COLO668 (cell line): ENCODE data around the gene PCSK9.

Experiments
- DNase-seq: peaks from one replicate; lab custom pipeline; 2025; ENCODE audit not compliant: unreplicated experiment; lab: John Stamatoyannopoulos, UW

The PCSK9 gene

GRCh38 chr1:55039342-55040082 is at the start of gene PCSK9:
Gene PCSK9 (plus strand): TSS chr1:55039548. CDS start chr1:55039838, 290 bp downstream.
- peak; percentile 92 for DNase-seq

DNA sequence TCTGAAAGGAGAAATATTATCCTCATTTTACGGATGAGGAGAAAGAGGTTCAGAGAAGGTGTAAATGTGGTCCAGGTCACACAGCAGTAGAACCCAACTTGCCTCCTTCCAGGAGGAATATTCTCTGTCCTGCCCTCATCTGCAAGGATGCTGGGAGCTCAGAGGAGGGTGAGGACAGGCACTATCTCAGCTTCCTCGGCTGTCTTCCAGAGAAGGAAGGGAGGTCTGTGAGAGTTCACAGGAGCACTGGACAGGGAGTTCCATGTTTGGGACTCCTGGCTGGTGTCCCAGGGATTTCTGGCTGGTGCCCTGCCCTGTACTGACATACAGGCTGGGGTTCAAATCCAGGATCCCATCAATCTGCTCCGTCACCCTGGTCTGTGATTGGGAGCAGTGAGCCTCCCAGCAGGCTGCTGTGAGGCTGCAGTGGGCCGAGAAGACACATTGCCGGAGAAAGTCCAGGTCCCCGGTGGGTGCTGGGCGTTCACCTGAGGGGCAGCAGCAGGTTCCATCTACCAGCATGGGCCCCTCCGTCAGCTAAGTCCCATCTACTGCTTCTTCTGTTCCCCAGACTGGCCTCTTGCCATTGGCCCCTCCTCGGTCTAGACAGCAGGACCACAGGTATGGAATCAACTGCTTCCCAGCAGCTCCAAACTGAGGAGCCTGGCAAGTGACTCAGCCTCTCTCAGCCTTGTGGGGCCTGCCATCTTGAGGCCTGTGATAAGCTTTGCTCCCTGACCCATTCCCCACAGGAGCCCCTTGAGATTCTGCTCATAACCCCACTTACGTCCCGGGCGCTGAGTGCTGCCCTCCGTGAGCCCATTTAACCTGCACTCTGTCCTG is 49.2 kb upstream of the PCSK9 start:
- no peak for DNase-seq

DNA sequence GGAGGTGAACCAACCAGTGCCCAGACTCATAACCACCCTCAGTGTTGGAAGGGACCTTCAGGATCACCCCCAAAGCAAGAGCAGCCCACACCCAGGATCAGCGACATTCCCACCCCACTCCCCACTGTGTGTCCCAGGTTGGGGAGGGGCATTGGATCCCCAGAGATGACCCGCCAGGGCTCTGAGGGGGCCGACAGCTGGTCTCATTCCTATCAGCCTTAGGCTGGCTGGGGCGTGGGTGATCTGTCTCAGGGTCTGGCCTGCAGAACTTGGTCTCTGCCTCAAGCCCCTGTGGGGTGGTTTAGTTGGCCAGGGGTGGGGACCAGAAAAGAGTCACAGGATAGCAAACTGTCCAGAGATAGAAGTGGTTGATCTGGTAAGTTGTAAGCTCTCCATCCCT is 48.4 kb upstream of the PCSK9 start:
- DNase-seq = no peak

DNA sequence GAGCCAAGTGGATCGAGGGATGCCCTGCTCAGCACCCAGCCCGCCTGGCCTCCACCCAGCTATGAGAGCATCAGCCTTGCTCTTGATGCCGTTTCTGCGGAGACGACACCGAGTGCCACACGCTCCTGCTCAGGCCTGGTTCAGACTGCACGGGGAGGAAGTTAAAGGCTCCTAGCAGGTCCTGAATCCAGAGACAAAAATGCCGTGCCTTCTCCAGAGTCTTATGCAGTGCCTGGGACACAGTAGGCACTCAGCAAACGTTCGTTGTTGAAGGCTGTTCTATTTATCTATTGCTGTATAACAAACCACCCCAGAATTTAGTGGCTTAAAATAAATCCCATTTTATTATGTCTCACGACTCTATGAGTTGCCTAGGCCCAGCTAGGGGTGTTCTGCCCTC is 47.4 kb upstream of the PCSK9 start:
- no peak for DNase-seq

DNA sequence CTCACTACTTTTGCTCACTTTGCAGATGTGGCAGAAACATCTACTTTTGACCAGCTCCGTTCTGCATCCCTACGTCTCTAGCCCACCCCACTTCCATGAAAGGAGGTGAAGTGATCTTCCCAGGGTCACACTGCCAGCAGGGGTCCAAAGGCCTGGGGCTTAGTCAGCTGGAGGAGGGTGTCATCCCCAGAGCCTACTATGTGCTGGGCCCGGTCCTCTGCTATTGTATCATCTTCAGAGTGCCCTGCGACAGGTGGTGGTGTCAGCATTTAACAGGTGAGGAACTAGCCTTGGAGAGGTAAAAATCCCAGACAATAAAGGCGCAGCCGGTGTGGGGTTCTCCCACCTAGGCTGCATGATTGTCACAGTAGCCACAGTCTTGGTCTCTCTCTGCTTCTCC is 46.2 kb upstream of the PCSK9 start:
- DNase-seq = no peak

DNA sequence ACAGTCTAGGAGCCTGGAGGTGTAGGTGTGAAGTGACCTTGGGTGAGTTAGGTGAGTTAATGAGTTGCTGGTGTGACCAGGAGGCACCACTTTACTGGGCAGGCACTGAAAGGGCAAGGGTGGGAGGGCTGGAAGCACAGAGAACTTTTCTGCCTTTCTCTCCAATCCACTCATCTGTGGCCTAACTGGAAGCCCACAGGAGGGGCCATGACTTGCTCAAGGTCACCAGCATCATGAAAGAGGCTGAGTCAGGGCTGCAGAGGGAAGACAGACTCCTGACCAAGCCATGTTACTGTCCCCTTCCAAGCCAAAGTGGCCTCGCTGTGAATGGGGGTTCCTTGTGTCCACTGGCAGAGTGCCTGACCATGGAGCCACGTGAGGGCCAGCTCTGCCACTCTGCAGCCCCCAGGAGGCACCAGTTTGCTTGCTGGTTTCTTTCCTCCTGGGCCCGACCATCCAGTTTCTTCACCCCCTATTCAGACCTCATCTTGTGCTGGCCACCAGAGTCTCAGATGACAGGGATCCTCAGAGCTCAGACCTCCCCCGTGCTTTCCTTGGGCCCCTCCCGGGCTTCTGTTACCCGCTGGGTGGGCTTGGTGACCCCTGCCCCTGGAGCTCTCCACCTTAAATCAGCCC is 44.9 kb upstream of the PCSK9 start:
- no peak for DNase-seq

DNA sequence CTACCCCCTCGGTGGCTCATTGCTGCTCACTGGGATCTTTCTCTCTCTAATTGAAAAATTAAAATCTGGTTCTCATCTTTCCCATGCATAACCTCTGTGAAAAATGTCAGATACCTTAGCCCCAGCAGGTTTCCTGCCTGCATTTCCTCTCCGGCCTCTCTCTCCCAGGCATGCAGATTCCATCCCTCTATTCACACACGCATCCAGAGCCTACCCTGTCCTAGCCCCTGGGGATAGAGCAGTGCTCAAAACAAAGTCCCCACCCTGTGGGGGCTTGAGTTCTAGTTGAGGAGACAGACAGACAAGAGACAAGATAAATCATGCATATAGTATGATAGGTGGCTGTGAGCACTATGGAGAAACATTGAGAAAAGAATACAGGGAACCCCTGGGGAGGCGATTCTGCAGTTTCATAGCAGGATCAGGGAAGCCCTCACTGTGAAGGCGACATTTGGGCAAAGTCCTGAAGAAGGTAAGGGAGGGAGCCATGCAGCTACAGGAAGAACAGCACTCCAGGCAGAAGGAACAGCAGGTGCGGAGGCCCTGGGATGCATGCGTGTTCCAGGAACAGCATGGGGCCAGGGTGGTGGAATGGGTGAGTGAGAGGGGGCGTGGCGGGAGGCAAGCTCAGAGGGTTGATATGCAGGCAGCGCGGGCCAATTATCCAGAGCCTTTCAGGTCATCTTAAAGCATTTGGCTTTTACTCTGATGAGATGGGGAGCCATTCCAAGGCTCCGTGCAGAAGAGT is 44.2 kb upstream of the PCSK9 start:
- DNase-seq = peak; percentile 58

DNA sequence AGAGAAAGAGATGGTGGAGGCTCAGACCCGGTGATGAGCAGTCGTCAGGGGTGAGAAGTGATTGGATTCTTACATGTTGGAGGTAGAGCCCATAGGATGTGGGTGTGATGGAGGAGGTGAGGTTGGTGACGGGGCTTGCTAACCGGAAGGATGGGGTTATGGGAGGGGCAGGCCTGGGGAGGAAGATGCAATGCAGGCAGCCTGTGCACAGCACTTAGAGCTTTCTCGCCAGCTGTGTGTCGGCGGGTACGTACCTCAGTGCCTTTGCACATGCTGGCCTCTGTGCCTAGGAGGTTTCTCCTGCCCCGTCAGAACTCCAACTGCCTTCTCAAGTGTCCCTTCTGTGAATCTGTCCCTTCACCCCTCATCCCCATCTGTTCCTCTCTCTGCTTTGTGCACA is 43.5 kb upstream of the PCSK9 start:
- DNase-seq = no peak

DNA sequence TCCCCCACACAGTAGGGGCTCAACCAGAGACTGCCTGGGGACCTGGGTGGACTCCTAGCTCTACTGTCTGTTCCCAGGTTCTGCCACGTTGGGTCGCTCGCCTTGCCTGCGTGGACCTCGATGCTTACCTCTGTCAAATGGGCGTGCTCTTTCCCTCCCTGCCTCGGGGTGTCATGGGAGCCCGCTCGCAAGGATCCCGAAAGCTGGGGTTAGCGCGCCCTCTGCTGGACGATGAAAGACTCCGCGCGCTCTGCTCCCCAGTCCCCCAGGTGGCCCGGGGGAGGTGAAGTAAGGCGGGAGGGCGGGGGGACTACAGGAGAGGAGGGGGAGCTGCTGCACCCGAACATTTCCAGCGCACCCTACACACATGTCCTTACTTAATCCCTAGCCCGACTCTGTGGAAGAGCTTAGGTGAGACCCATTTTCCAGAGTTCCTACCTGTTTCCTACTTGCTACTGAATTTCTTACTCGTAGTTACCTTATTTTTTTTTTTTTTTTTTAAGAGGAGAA is 42.9 kb upstream of the PCSK9 start:
- DNase-seq = peak; percentile 96

DNA sequence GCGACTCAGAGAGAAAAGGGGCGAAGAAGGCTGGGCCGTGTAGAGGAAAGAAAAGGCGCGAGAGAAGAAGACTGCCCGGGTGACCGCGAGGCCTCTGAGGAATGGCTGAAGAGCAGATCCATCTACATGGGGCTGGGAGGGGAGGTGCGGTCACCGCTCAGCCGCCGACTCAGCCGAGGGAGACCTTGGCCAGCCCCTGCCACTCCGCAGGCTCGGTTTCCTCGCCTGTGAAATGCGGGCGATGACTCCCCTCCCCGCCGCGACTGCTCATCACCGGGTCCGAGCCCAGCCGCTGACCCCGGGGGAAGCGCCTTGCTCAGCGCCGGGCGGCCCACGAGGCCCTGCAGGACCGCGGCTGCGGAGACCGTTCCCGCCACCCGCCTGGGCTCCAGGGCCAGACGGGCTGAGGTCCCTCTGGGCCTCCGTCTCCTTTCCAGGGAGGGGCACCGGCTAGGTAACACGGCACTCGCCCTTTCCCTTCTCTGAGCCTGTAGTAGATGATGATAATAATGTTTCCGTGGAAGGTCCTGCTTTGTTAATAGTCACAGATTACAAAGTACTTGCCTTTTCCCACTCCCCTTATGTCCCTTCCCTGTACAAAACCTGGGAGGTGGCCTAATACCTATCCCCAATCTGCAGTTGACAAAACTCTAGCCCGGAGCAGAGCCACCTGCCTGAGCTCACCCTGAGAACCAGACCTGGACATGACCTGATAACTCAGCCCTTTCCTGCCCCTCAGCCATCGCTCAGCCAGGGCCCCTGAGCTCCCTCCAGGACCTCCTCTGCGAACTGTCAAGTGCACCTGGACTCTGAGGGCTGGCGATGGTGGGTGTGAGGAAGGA is 42.3 kb upstream of the PCSK9 start:
- DNase-seq = no peak

DNA sequence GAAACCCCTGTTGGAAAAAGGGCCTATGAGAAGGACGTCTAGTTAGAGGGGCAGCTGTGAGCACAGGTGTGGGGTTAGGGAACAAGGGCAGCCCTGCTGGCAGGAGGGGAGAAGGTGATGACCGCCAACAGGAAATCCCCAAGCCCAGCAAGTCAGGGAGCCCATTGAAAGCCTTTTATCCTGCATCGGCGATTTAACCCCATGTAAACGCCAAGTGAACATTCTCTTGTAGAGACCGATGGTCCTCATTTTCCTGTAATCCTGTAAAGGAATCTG is 41.7 kb upstream of the PCSK9 start:
- no peak for DNase-seq

- DNase-seq = no peak
These were observed 41.2 kb upstream of the PCSK9 start for GRCh38 chr1:54998100-54998499.

GRCh38 chr1:54998677-54999076 is 40.7 kb upstream of the PCSK9 start, which contains the start of gene BSND:
Gene BSND (plus strand): TSS chr1:54998933. CDS start chr1:54999187, 254 bp downstream.
- DNase-seq = no peak

GRCh38 chr1:55000110-55001085 is 39.0 kb upstream of the PCSK9 start:
- no peak for DNase-seq

GRCh38 chr1:55001311-55001710 is 38.0 kb upstream of the PCSK9 start:
- no peak for DNase-seq

- no peak for DNase-seq
These were observed 36.7 kb upstream of the PCSK9 start for GRCh38 chr1:55002686-55003085.

DNA sequence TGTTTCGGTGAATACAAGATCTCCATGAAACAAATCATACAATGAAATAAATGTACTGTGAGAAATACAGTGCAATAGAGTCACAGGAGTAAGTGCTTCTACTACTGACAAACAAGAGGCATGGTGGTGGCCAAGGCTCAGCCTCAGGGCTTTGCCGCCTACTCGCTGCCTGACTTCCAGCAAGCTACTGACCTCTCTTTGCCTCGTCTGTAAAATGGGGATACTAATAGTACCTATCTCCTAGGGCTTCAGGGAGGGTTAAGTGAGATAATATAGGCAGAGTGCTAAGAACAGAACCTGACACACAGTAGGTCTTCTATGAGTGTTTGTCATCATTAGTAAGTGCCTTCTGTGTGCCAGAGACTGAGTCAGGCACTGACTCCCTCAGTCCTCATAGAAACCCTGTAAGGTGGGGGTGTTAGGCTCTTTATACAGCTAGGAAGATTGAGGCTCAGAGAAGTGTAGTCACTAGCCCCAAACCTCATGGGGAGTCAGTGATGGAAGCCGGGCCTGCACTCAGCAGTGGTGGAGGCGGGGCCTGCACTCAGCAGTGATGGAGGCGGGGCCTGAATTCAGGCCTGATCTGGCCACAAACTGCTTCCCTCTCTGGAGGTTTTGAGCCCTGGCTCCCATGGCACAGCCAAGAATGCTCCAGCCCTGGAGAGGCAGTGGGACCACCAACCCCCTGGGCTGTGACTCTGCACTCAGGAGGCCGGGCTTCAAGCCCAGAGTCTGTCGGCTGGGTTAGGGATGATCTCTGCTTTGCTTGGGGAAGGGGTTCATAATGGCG is 33.8 kb upstream of the PCSK9 start:
- DNase-seq = no peak

GRCh38 chr1:55006931-55007330 is 32.4 kb upstream of the PCSK9 start:
- DNase-seq = no peak
